HFF-Myc (cell line): ENCODE results near the gene ACVR1C.
A peak's percentile ranks its signal among the peaks of the same experiment; 100 is the strongest.

Source experiments
- DNase-seq: peaks from one replicate; pipeline ENCODE4 v3.0.0-alpha.2; 2011; ENCODE audit warnings: low read depth; ENCODE audit errors: extremely low read depth
- H3K4me3 ChIP-seq: replicated peaks from 2 replicates; pipeline ENCODE4 v1.5.1; 2011; ENCODE audit warnings: low read depth, mild to moderate bottlenecking, control low read depth, low read length
- TF ChIP-seq, protein P1 (sequence below): IDR thresholded peaks from 2 replicates; pipeline ENCODE4 v1.5.1; 2012; ENCODE audit warnings: mild to moderate bottlenecking, low read depth, low read length, control low read depth; ENCODE audit errors: missing control alignments

The ACVR1C gene

DNA sequence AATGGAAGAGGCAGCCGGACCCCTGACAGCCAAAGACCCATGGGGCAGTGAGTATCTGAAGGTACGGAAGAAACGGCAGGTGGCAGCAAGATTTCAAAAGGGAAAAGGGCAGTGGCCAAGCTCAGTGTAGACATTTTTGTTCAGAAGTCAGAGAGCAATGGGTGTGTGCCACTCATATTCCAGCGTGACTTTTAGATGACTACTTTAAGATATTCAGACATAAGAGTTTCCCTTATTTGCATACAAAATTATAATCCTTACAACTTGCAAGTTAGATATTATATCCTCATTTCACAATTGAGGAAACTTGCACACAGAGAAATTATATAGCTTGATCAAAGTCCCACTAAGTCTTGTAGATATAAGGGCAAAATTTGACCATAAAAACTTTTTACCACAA lies 124.0 kb downstream of the ACVR1C start:
- TF ChIP-seq, protein P1, sequence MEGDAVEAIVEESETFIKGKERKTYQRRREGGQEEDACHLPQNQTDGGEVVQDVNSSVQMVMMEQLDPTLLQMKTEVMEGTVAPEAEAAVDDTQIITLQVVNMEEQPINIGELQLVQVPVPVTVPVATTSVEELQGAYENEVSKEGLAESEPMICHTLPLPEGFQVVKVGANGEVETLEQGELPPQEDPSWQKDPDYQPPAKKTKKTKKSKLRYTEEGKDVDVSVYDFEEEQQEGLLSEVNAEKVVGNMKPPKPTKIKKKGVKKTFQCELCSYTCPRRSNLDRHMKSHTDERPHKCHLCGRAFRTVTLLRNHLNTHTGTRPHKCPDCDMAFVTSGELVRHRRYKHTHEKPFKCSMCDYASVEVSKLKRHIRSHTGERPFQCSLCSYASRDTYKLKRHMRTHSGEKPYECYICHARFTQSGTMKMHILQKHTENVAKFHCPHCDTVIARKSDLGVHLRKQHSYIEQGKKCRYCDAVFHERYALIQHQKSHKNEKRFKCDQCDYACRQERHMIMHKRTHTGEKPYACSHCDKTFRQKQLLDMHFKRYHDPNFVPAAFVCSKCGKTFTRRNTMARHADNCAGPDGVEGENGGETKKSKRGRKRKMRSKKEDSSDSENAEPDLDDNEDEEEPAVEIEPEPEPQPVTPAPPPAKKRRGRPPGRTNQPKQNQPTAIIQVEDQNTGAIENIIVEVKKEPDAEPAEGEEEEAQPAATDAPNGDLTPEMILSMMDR = no peak
- DNase-seq = no peak
- H3K4me3 ChIP-seq = no peak overlapping the region

DNA sequence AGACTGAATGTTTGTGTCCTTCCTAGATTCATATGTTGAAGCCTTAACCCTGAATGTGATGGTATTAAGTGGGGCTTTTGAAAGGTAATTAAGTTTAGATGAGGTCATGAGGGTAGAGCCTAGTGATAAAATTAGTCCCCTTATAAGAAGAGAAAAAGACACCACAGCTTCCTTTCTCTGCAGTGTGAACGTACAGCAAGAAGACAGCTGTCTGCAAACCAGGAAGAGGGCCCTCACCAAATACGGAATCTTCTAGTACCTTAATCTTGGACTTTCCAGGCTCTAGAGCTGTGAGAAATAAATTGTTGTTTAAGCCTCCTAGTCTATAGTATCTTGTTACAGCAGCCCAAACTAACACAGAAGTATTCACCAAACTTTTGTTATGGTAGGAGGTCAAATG lies 127.6 kb downstream of the ACVR1C start:
- H3K4me3 ChIP-seq = no peak overlapping the region
- TF ChIP-seq, protein P1 = no peak
- DNase-seq = no peak

DNA sequence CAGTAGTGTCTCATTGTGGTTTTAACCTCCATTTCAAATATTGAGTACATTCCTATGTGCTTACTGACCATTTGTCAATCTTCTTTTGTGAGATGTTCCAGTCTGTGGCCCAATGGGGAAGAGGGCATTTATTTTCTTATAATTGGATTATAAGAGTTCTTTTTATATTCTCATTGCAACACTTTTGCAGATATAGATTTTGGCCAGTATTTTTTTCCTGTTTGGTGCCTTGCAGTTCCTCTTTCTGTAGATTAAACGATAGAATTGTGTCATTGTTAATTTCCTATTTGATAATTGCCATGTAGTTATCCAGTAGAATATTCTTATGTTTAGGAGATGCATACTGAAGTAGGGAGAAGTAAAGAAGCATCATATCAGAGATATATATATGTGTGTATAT lies 128.3 kb downstream of the ACVR1C start:
- TF ChIP-seq, protein P1 = no peak
- DNase-seq = no peak
- H3K4me3 ChIP-seq = no peak overlapping the region

DNA sequence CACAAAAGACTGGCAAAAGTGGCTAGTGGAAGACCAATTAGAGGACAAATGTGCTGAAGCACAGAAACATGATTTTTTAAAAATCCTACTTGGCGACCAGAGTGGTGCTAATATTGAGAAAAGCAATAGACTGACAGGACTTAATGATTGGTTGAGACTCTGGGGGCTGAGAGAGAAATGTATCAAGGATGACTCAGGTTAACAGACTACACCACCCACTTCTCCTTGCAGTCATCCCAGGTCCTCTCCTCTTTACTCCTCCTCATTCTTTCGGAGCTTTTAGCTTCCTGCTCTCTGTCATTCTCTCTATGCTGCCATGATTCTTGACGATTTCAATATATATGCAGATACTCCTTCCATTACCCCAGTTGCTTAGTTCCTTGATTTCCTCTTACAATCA lies 130.2 kb downstream of the ACVR1C start:
- H3K4me3 ChIP-seq = no peak overlapping the region
- TF ChIP-seq, protein P1 = no peak
- DNase-seq = no peak

DNA sequence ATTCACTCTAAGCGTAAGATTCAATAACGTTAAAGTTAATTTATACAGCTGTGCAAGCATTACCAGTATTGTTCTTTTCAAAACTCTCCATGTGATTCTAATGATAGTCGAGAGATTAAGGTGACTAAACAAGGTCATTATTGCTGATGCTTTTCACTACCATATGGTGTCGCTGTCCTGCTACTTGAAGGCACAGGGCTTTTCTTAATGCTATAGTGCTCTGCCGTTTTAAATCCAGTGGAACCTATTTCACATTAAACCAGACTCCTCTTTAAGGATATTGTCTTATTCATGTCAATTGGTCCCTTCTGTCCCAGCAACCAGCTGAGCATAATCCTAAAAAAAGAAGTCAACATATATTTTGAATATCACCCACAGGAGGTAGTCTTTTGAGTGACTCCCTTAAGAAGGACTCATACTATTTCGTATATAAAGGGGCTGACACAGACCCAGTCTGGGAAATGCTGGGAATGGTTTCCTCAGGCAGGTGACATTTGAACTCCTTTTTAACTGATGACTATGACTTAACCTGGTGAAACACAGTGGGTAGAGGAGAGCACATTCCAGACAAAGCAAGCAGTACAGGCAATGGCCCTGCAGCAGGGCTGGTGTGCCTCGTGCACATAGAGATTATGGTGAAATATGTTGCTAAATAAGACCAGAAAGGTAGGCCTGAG lies 130.9 kb downstream of the ACVR1C start:
- no peak overlapping the region for H3K4me3 ChIP-seq
- DNase-seq = peak; percentile 11
- TF ChIP-seq, protein P1 = peak; percentile 63

DNA sequence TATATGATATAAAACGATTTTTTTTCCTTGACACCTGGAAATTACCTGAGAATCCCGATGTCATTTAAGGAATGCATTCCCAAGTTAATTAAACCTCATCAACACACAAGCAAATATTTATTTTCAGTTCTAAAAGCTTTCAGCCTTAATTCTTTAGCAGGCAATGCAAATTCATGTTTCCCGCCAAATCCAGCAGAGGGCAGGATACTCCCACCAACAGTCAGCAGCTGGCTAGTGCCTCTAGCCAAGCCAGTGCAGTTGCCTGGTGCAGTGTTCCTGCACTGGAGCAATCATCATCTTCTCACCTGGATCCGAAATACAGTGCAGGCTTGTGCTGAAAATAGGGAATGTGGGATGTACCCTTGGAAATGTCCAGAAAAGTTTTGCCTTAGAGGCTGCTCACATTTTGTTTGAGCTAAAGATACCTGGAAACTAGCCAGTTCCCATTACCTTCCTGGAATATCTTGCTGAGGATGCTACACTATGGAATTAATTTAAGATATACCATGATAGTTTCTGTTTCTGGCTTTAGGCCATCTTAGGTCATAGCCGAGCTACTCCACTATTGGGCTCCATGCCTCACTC lies 136.4 kb downstream of the ACVR1C start:
- H3K4me3 ChIP-seq = no peak overlapping the region
- peak; percentile 12 for DNase-seq

More for the DNA sequence above, 136.4 kb downstream of the ACVR1C start:
- TF ChIP-seq, protein P1 = peak; percentile 70
